GM18858 (cell line): ENCODE measurements around the gene WNK2.
A peak's percentile ranks its signal among the peaks of the same experiment; 100 is the strongest.
"Not testable (repeated sequence)": the region's sequence is repeated elsewhere in the genome, so short reads cannot be mapped to it uniquely, and the experiment has no call there.

Experiments
- ATAC-seq: cut with Tn5 transposase; IDR thresholded peaks from one replicate; pipeline ENCODE4 v1.9.1; 2021; ENCODE audit not compliant: unreplicated experiment

The WNK2 gene

GRCh38 chr9:93183663-93184431, at the start of gene WNK2:
TSS of gene WNK2 (plus strand) at chr9:93184139. CDS start at chr9:93184930, 791 bp downstream.
- no peak for ATAC-seq

GRCh38 chr9:93134740-93135444, 49.0 kb upstream of the WNK2 start:
- no peak for ATAC-seq

GRCh38 chr9:93136011-93136440, 47.9 kb upstream of the WNK2 start:
- no peak for ATAC-seq

DNA sequence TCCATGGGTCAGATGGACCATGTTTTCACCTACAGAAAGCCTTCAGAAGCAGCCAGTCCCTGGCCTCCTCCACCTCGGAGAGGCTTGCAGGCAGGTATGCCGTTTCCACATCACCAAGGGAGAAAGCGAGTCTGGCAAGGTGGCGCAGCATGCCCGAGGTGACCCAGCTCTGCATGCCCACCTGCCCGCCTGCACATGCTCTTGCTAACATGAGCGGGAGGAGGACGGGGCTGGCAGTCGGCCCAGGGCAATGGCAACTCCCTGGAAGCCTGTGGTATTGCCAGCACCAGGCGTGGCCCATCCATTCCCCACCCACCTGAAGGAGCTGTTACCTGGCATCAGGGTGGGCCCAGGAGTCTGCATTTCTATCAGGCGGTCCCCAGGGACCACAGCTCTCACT, 46.6 kb upstream of the WNK2 start:
- ATAC-seq = no peak

- ATAC-seq = no peak
Measured at GRCh38 chr9:93138171-93138764, 45.7 kb upstream of the WNK2 start.

DNA sequence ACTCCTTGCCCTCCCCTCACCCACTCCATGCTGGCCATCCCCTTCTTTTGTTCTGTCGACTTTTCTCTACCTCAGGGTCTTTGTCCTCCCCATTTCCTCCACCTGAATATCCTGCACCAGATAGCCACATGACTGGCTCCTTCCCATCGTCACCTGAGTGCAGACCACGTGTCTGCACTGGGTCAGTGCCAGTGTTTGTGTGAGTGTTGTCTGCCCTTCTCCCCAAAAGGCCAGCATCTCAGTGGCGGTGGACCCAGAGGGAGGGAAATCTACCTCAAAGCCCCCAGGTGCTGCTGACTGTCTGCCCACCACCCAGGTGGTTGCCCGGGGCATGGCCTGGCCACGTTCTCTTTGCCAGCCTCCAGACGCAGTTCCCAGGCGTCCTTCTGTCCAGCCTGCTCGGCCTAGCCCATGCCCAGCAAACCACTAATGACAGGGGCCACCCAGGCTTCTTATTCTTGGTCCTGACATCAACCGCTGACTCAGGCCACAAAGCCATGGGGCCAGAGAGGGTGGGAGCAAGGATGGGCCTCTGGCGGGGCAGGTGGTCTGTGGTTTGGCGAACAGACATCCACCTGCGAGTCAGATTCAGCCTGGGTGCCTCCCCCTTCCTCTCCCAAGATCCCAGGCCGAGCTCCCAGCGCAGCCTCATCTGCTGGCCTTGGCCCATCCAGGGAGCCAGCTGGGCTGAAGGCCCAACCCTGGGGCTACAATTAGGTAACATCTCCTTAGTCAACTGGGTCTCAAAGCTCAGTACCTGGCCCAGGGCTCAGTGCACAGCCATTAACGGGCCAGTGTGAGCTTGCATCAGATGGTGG, 44.4 kb upstream of the WNK2 start:
- no peak for ATAC-seq

DNA sequence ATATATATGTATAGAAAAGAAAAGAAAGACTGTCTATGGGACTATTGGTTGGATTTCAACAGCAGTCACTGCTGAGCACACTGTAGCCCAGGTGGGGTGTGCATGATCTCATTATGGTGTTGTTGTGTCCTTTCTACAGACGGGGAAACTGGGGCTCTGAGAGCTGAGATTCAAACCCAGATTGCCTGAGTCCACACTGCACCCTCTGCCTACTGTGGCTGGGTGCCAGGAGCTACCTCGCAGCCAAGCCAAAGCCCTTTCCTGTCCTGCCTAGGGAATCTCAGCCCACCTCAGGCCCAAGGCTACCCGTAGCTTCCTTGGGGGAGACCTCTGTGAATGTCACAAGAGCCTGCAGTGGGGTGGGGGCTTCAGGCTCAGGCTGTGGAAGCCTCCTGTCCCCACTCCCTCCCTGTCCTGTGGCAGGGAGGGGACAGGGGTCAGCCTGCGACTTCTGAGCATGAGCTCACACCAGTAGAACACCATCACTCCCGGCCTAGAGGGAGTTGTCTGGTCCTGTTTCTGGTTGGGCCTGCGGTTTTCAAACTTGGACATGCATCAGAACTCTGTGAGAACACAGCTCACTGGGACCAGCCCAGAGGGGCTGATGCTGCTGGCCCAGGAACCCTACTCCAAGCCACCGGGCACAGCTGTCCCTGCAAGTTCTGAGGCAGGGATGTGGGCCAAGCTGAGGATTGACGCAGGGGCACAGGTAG, 42.0 kb upstream of the WNK2 start:
- ATAC-seq = no peak

GRCh38 chr9:93143830-93144530, 40.0 kb upstream of the WNK2 start:
- no peak for ATAC-seq

DNA sequence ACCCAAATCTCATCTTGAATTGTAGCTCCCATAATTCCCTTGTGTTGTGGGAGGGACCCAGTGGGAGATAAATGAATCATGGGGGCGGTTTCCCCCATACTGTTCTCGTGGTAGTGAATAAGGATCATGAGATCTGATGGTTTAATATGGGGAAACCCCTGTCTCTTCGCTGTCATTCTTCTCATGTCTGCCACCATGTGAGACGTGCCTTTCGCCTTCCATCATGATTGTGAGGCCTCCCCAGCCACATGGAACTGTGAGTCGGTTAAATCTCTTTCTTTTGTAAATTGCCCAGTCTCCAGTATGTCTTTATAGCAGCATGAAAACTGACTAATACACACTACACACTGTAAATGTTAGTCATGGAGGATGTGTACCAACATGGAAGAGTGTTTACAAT, 37.2 kb upstream of the WNK2 start:
- not testable (repeated sequence) for ATAC-seq

- no peak for ATAC-seq
Measured at GRCh38 chr9:93147632-93148031, 36.3 kb upstream of the WNK2 start.

DNA sequence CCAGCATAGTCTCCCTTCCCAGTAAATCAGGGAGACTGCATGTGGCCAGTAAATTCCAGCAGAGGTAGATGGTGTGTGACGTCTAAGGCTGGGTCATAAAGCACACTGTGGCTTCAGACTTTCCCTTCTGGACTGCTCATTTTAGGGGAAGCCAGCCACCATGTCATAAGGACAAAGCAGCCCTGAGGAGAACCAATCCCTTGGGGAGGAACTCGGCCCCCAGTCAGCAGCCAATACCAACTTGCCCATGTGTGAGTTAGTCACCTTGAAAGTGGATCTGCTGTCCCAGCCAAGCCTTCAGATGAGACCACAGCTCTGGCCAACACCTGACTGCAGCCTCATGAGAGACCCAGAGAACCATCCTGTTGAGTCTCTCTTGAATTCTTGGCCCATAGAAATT, 35.2 kb upstream of the WNK2 start:
- ATAC-seq = no peak

DNA sequence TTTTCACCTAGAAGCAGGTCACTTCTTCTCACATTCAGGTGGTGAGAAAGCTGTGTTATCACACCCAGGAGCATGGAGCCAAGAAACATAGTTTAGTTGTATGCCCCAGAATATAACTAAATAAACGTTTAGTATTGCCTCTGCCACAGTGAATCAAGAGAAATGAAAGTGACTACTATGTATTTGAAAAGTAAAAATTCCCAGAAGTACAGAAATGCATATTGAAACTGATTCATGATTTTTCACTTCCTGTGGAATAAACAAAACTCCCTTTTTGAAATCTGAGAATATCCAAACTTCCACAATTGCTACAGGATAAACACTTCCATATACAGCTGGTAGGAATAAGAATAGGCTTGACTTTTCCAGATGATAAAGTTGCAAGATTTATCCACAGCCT, 34.6 kb upstream of the WNK2 start:
- ATAC-seq = no peak

- ATAC-seq = no peak
Measured at GRCh38 chr9:93151097-93151784, 32.7 kb upstream of the WNK2 start.

GRCh38 chr9:93154293-93154903, 29.5 kb upstream of the WNK2 start:
- ATAC-seq = no peak

DNA sequence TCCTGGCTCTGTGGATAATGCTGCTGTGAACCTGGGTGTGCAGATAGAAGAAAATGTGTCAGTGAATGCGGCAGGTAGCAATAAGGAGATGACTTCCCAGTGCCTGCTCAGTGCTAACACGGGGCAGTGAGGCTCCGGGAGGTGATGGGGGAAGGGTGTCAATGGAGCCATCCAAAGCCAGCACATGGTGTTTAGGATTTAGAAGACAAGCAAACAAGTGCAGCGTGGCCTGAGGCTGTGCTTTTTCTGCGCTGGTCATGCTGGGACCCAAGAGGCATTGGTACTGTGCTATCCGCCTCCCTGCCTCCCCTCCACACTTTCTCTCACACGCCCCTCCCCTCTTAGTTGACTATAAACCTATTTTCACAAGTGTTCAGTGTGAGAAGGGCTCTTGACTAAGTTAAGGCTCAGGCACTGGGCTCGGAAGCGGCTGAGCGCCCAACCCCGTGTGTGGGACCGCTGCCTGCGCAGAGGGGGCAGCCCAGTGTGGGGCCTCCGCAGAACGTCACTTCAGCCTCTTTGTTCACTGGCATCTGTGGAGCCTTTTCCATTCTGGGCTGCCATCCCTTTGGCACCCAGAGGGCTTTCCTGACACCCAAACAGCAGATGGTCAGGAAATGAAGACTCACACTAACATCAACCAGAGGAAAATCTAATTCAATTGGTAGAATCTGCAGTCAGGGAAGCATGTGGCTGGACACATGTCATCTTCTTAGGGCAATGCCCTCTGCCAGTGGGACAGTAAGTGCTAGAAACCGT, 28.0 kb upstream of the WNK2 start:
- ATAC-seq = no peak

GRCh38 chr9:93156475-93157008, 27.4 kb upstream of the WNK2 start:
- ATAC-seq = no peak

GRCh38 chr9:93159601-93160471, 24.1 kb upstream of the WNK2 start:
- ATAC-seq = peak; percentile 77
